BJ (cell line): Measurements from ENCODE around the gene SMURF2. TPM values are rescaled to one million over a fixed set of nuclear protein-coding genes. Genes with fewer than 3 reads are reported as not detected.

Experiments used
- CTCF ChIA-PET: fragments of 350-600 bp; formaldehyde crosslinking; extraction: SDS; loops from one replicate; lab custom pipeline; 2021; ENCODE audit warnings: antibody characterized with exemption, inconsistent platforms; lab: Yijun Ruan, JAX
- POLR2A ChIA-PET: fragments of 300-600 bp; sonication (Branson Sonifier 250); formaldehyde crosslinking; extraction: SDS; loops from one replicate; lab custom pipeline; 2021; ENCODE audit warnings: antibody characterized with exemption; lab: Charles Lee
- DNase-seq: peaks from one replicate; pipeline ENCODE4 v3.0.0-alpha.2; 2011; ENCODE audit warnings: low read depth
- H3K27me3 ChIP-seq: 2 replicates; pipeline ENCODE4 v1.6.0; 2011; ENCODE audit warnings: low read length; ENCODE audit not compliant: control insufficient read depth, insufficient read depth
- H3K36me3 ChIP-seq: 2 replicates; pipeline ENCODE4 v1.5.1; 2011; ENCODE audit warnings: low read length; ENCODE audit not compliant: control insufficient read depth, insufficient read depth
- H3K4me3 ChIP-seq: 2 replicates; pipeline ENCODE4 v1.5.1; 2011; ENCODE audit warnings: low read depth, mild to moderate bottlenecking, control low read depth, low read length
- CTCF ChIP-seq: IDR thresholded peaks from 2 replicates; pipeline ENCODE4 v1.5.1; 2011; ENCODE audit warnings: low read depth, mild to moderate bottlenecking, control low read depth, inconsistent platforms, low read length, moderate library complexity; ENCODE audit not compliant: insufficient read depth
- polyA plus RNA-seq: library from polyadenylated mRNA; depleted of rRNA; stranded (reverse); fragments of >200 nt; gene quantifications from 2 replicates; pipeline ENCODE4 v1.2.3, GENCODE V29; 2011

Gene SMURF2
- polyA plus RNA-seq, 1 experiment, result 18.8 TPM

- no peaks in the 10 kb centered on the region for H3K27me3 ChIP-seq
- no peak for DNase-seq
- TF ChIP-seq CTCF, result no peak
- H3K4me3 ChIP-seq, result no peak overlapping the region
- ChIA-PET POLR2A (no interaction called here), CTCF (interaction anchor here (0.8 to 1.1 kb wide), 2 partner anchors 22 to 25 kb away, joined by 3 to 4 read pairs; partner anchors contain the start of gene CEP95)
- H3K36me3 ChIP-seq, result peaks cover 20% of the 10 kb centered on the region
Observed at GRCh38 chr17:64532409-64532808, 129.7 kb downstream of the SMURF2 start.

DNA sequence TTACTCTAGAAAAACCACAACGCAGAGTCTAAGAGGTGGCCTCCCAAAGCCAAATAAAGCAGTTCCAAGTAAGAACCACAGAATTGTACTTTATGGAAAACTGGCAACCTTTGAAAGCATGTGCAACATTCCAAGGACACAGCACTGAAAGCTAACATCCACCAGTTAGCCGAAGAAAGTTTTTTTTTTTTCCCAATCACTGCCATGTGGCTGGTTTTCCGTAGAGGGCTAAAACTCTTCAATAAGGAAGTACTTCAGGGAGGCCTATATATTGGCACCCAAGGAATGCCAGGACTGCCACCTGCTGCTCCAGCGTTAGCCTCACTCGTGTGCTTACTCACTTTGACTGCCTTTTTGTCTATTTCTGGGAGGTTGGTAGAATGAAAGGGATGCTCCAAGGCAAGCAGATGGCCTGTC lies 130.1 kb downstream of the SMURF2 start:
- TF ChIP-seq CTCF, result no peak
- Histone ChIP-seq H3K4me3 (no peak overlapping the region), H3K27me3 (no peaks in the 10 kb centered on the region), H3K36me3 (peaks cover 20% of the 10 kb centered on the region)
- ChIA-PET POLR2A (interaction anchor here (0.6 to 0.7 kb wide), 2 partner anchors 51 to 1055 kb away, joined by 3 to 4 read pairs; no protein-coding TSS in a partner anchor), CTCF (interaction anchor here (0.6 to 1.1 kb wide), 3 partner anchors 14 to 25 kb away, joined by 3 to 4 read pairs (median 3); partner anchors contain the start of gene CEP95)
- DNase-seq, result peak; percentile 59

GRCh38 chr17:64529221-64529620 lies 132.9 kb downstream of the SMURF2 start:
- no peak for TF ChIP-seq CTCF
- ChIA-PET CTCF (interaction anchor here (0.5 to 1.3 kb wide), 2 partner anchors 54 to 109 kb away, joined by 3 to 4 read pairs; no protein-coding TSS in a partner anchor), POLR2A (no interaction called here)
- DNase-seq, result no peak
- no peaks in the 10 kb centered on the region for H3K27me3 ChIP-seq
- H3K4me3 ChIP-seq, result no peak overlapping the region
- peaks cover 19% of the 10 kb centered on the region for H3K36me3 ChIP-seq

- no peak for DNase-seq
- TF ChIP-seq CTCF, result no peak
- ChIA-PET POLR2A (no interaction called here), CTCF (interaction anchor here (0.6 kb wide), 1 partner anchor 48 kb away, joined by 3 read pairs; no protein-coding TSS in a partner anchor)
- H3K4me3 ChIP-seq, result no peak overlapping the region
- H3K27me3 ChIP-seq, result no peaks in the 10 kb centered on the region
- H3K36me3 ChIP-seq, result peaks cover 18% of the 10 kb centered on the region
Observed at GRCh38 chr17:64527914-64528313, 134.2 kb downstream of the SMURF2 start.

- CTCF ChIA-PET, result interaction anchor here (0.6 to 1.6 kb wide), 3 partner anchors 13 to 221 kb away, joined by 3 to 10 read pairs (median 3); partner anchors contain the start of gene CEP95
- no peak for DNase-seq
- Histone ChIP-seq H3K4me3 (no peak overlapping the region), H3K36me3 (peaks cover 13% of the 10 kb centered on the region), H3K27me3 (no peaks in the 10 kb centered on the region)
- no peak for TF ChIP-seq CTCF
- POLR2A ChIA-PET, result no interaction called here
Observed at GRCh38 chr17:64520359-64520758, 141.7 kb downstream of the SMURF2 start.
